Activated CD4-positive, CD25-positive, alpha-beta regulatory T cell treated with anti-CD3 and anti-CD28 coated beads, Interleukin-2, amount 50 U/mL, for 72 hours (primary cell): ENCODE measurements around the gene BCAS1.

Experiments
- DNase-seq: peaks from one replicate; pipeline ENCODE4 v3.0.0; 2021

Gene BCAS1

DNA sequence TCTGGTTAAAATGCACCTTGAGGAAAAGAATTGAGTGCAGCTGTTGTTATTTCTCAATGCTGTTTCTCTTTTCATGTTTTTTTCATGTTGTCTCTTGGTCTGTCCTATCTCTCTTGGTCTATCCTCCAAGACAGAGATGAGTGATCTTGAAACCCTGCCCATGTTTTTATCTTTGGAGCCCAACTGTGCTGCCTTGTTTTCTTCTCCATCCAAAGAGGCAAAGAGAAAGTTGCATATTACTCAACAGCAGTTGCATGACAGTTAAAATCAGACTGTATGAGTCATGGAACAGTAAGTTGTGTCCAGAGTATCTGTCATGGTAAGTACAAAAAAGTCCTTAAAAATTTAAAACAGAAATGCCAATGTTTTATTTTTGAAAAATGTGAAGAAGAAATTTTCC, 26.2 kb downstream of the BCAS1 start:
- no peak for DNase-seq

DNA sequence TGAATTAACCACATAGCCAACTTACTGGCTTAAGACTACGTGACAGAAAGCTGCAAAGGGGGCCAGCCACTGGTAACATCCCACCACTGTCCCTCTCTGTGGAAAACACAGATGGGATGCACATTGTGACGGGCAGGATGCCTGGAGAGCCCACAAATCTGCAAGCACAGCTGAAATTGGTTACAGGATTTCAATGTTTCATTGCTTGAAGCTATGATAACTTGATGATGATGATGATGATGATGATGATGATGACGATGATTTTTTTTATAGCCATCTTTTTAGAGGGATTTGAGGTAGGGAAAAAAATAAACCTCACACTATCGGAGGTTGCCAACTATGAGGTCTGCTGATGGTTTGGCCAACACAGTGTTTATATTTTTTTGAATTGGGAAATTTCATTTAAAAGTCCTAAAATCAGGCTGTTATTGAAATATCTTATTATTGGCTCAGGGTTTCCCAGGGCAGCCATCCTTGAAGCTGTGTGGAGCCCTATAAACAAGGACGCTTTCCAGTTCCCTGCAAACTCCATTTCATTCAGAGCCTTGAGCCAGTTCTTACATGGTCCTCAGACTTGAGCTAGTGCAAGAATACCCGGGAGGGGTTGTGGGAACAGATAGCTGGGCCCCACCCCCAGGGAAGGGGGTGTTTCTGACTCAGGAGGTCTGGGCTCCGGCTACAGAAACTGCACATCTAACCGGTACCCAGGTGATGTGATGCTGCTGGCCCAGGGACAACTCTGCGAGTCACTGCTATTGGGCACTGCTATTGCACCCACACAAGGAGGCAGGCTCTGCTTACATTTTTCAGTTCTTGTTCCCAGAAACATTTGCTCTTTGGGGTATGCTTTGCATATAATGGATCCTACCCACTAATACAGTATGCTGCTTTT, 27.1 kb downstream of the BCAS1 start:
- no peak for DNase-seq

DNA sequence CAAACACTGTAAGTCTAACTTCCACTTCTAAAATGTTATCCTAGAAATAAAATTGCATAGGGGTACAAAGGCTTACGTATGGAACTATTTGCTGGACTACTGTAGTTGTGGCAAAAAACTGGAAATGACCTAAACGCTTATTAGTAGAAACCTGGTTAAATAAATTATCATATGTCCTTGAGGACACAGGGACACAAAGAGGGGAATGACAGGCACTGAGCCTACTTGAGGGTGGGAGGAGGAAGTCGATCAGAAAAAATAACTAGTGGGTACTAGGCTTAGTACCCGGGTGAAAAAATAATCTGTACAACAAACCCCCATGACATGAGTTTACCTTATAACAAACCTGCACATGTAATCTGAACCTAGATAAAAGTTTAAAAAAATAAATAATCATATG, 28.4 kb downstream of the BCAS1 start:
- no peak for DNase-seq

DNA sequence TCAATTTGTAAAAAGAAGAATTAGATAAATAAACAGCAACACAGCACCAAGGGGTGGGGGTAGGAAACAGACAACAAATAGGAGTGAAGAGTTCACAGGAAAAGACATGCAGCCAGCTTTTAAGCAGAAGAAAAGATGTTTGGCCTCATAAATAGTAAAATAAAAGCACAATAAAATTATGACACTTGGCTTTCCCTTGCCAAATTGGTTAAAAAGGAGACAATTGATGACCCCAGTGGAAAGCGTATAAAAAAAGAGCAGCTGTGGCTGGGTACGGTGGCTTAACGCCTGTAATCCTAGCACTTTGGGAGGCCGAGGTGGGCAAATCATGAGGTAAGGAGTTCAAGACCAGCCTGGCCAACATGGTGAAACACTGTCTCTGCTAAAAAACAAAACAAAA, 29.1 kb downstream of the BCAS1 start:
- DNase-seq = no peak

DNA sequence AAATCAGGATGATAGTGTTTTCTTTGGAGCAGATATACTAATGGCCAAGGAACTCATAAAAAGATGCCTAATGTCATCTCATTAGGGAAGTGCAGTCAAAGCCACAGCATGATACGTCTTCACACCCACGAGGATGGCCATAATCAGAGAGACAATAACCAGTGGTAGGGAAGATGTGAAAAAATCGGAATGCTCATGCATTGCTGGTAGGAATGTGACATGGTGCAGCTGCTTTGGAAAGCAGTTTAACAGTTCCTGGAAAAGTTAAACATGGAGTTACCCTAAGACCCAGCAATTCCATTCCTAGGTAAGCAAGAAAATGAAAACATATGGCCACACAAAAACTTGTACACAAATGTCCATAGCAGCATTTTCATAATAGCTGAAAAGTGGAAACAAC, 29.9 kb downstream of the BCAS1 start:
- DNase-seq = no peak

DNA sequence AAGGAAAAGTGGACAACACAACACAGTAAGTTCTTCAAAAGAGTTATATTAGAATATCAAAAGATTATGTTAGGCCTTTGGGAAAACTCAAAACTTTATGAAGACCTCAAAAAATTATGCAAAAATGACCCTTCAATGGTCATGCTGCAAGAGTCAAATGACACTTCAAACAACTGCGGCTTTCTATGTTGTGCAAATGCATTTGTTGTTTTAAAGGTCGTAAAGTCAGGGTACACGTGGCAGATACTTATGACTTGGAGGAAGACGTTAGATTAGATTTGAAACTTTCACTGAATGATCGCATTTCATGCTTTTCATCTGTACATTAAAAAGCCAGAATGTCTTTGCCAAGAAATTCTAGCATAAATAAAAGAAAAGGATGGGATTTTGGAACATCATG, 31.4 kb downstream of the BCAS1 start:
- DNase-seq = no peak

DNA sequence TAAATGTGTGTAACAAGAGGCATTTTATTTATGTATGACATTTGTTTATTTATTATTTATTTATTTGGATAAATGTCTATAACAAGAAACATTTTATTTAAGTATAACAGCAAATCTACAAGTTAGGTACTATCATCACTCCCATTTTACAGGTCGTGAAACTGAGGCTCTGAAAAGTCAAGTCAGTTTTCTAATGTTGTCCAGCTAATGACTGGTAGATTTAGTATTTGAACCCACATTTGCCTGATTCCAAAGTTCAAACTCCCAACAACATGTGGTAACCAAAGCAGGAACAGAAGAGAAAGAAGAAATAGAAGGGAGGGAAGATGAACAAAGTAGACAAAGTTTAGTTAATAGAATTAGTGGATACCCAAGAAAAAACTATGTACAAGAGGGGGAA, 32.9 kb downstream of the BCAS1 start:
- no peak for DNase-seq

DNA sequence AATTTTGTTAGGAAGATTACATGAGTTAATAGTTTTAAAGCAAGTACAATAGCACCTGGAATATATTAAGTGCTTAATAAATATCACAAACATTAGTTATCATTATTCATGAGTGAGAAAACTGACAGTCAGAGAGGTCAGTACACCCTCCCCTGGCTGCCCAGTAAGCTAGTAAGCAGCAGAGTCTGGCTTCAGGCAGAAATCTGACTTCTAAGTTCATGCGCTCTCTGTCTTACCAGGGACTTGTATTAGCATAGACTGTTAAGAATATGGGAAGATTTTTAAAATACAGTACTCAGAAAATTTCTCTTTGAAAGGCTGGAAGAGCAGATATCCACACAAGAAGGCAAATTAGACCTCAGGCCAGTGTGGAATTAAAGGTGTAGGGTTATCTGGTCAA, 40.8 kb downstream of the BCAS1 start:
- DNase-seq = no peak

DNA sequence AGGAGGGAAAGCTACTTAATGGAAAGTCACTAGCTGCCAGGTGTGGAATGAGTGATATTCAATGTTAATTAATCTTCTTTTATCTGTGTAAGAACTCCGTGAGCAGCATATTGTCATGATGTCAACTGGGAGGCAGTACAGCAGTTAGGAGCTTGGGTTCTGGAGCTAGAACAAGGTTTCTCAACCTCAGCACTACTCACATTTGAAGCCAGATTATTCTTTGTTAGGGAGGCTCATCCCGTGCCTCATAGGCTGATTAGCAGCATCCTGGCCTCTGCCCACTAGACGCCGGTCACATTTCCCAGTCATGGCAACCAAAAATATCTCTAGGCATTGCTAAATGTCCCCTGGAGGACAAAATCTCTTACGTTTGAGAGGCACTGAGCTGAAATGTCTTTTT, 41.2 kb downstream of the BCAS1 start:
- no peak for DNase-seq

DNA sequence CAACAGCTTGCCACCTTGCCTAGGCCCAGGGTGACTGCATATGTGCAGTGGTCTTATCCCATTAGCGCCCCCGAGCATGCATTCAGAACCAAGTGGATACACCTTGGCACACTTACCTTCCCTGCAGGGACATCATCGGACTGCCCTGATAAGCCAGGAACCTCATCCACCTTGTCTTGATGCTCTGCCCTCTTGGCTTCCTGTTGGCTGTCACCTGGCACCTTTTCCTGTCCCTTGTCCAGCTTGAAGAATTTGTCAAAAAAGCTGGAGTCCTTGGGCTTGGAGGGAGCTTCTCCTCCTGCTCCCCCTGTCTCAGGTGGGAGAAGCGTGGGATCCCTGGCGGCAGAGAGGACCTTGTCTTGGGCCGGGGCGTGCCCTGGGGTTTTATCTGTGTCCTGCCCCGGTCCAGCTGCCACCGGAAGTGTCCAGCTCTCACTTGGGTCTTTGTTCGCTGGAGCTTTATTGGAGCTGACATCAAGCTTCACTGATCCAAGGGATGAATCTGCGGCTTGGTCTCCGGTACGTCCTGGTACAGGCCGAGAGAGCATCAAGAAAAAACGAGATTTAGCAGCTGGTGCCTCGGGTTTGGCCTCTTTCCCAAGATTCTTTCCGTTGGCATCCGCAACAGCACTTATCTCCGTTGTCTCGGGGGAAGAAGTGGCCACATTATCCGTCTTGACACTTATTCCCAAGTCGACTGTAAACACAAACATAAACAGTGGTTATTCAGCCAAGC, 42.0 kb downstream of the BCAS1 start:
- no peak for DNase-seq

DNA sequence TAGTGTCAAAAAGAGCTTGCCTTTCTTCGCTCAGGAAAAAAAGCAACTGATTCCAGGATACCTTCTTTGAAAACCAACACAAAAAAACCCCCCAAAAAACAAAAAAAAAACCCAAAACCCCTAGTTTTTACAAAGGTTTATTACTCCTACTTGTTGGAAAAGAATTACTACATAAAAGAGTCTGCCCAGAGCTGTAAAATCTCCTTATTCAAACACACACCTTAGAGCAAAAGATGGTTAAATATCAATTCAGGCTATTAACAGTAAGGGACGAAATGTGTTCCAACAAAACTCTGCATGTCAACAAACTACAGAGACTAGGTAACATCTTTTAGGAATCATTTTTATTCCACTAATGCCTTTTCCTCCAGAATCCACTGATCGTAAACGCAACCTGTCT, 42.7 kb downstream of the BCAS1 start:
- no peak for DNase-seq

DNA sequence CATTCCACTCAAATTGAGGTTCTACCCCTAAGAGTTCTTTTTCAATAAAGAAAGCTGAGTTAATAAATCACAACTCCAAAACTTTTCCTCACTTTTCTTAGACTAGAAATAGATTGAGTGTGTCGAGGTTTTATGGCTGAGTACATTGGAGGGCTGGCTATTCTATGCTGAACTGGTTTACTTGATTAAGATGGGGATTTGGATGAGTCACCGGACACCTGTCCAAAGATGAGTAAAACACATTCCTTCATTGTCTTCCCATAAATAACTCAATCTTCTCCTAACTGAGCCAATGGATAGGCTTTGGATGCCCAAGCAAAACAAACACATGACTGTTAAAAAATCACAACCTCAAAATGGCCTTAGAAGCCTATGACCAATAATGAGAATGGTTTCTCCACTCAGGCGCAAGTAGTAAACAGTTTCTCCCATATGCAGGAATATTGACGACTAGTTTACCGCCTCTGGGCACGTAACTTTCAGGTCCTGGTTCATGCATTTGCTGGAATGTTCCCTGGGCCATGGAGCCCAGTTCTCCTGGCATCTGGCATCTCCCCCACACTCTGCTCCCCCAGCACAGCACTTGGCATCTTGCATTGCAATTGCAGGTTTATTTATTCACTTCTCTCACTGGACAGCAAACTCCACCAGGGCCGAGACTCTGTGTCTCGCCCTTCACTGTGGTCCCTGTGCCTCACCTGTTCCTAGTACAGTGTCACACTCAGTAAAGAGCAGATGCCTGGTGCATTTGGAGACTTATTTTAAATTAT, 43.9 kb downstream of the BCAS1 start:
- no peak for DNase-seq

DNA sequence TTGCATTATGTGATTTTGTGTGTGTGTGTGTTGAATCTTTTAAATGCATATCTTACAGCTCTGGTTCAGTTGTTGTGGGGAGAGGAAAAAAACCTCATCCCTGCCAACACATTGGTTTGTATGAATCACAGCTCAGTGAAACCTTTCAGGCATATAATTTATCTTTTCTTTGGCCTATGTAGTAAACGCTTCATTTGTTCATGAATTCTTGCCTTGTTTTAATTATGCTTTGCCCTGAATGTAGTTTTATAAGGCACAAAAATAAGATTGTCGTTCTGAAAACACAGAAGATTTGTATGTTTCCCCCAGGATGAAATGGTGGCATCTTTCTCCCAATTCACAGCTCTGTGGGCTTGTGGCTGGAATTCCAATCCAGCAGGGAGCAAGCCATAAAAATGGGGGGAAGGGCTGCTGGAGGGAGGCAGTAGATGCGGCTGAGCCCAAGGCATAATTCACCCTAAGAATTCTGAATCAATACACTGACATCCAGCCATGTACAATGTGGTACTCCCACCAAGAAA, 45.1 kb downstream of the BCAS1 start:
- no peak for DNase-seq

DNA sequence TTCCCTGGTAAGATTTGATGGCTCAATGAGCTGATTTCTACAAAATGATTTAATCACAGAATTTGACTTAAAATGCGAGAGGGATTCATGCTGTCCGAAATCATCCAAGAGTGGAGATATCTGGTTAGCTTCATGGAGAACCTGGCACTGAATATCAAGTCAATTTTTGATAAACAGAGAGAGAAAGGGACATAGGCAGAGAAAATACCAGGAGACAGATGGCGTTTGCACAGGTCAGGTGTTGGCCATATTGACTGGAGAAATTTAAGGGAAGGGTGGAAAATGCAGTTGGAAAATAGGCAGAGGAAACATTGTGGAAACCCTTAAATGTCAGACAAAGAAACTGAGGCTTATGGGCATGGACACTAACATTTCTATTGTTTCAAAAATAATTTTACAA, 47.0 kb downstream of the BCAS1 start:
- DNase-seq = no peak

DNA sequence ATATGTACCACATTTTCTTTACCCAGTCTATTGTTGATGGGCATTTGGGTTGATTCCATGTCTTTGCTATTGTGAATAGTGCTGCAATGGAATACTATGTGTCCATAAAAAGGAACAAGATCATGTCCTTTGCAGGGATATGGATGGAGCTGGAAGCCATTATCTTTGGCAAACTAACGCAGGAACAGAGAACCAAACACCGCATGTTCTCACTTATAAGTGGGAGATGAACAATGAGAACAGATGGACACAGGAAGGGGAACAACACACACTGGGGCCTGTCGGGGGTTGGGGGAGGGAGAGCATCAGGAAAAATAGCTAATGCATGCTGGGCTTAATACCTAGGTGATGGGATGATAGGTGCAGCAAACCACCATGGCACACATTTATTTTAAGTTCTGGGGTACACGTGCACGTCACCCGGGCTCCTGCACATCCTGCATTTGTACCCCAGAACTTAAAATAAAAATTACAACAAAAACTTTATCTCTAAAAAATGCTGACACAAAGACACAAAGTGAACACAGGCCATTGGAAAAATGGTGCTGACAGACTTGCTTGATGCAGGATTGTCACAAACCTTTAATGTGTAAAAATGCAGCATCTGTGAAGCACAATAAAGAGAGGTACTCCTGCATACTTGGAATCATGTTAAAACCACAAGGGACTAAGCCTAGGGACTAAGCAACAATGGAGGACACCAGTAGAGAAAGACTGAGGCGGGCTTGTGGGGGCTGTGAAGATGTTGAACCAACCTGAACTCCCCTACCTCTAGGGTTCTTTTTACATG, 48.8 kb downstream of the BCAS1 start:
- no peak for DNase-seq

DNA sequence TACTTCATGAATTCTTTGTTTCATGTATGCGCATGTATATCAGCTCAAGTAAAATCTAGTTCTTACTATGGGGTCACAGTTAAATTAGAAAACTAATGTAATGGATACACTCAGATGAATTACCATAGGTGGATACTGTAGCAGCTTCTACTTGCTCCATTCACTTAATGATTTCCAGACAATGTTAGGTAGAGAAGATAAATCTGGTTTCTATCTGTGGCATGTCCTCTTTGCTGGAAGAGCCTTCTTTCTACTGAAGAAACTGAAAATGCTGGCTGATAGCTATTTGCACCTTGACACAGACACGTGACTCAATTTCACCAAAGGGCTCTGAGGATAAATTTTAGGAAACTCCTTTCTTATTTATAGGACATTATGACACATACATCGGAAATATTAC, 49.5 kb downstream of the BCAS1 start:
- DNase-seq = no peak

DNA sequence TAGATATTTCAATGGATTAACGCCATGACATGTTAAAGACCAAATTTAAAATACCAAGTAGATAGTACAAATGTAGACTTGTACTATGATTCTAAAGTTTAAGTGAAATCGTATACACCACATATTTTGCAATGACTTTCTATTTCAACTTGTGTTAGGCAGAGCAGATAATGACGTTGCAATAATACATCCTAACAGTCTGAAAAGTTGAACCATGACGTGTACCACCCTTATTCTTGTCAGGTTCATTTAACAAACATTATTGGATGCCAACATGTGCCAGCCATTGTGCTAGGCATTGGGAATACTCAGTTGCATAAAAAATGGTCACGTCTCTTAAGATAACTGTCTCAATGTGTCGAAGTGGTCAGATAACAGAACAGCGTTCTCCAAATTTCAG, 50.0 kb downstream of the BCAS1 start:
- no peak for DNase-seq

DNA sequence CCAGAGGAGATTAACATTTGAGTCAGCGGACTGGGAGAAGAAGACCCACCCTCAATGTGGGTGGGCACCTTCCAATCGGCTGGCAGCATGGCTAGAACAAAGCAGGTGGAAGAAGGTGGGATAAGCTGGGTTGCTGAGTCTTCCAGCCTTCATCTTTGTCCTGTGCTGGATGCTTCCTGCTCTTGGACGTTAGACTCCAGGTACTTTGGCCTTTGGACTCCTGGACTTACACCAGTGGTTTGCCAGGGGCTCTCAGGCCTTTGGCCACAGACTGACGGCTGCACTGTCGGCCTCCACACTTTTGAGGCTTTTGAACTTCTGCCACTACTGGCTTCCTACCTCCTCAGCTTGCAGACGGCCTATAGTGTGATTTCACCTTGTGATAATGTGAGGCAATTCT, 50.8 kb downstream of the BCAS1 start:
- no peak for DNase-seq

DNA sequence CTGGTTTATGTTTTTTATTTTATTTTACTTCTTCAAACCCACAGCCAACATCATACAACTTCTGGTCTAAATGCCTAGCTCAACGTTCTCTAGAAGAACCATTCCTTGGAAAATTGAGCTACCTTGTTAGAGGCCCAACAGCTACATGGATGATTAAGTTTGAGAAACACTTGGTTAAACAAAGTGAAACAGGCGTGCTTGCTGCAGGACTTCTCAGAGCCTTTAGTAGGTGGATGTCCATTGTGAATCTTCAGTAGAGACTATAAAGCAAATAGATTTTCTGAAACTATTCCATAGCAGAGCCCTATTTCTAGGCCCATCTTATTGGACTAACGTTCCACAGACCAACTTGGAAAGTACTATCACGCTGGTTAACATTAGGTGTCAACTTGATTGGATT, 51.3 kb downstream of the BCAS1 start:
- no peak for DNase-seq

DNA sequence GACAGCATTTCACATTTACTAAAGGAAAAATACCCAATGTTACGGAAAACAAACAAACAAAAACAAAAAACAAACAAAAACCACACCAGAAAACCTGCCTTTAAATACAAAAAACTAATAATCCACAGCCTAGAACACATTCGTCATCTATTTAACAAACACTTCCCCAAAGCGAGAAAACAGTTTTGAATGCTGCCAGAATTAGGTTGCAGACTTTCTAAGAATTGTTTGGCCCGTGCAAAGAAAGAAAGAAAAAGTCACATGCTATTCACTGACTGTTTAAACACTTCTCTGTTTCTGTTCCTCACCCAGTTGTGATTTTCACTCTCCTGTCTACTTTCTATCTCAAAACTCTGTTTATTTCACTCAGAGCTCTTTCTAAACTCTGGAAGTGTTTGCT, 52.5 kb downstream of the BCAS1 start:
- no peak for DNase-seq

DNA sequence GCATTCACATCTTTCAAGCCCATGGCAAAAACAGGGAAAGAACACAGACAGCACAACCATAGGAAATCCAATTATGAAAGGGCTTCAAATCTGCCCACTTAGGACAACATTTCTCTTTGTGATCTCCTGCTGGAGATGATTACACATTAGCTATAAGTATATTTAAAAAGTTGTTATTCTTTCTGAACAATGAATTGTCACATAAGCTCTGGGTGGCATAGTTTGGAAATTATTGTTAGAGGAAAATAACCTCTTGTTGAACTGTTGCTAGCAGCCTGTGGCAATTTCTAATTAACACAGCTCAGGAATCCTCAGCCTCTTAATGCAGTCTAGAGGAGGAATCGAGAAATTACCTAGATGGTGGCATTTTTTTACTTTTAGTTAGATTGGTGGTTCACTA, 54.9 kb downstream of the BCAS1 start:
- no peak for DNase-seq

DNA sequence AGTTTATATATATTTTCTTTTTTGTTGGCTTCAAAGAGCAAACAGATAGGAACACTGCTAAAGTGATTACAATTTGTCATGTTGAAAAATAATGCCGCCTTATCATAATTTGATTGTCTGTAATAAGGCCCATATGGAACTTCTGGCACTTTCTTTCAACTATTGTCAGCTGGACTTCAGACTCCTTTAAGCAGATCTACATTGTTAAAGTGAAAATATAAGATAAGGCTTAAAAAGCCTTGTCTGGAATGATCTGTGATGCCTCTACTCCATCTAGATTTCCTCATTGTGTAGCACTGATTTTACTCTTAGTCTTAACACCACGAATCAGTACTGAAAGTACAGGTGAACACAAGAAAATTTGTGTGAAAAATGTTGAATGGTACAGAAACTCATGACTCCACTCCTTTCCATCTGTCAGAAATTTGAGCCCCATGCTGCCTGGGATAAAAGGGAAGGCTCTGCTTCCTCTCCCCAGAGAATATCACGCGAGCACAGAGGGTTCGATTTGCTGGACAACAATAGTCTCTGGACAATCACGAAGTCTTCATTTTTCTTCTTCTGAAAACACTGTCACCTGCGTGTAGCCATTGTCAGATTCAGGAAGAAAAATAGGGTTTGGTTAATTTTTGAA, 56.0 kb downstream of the BCAS1 start:
- DNase-seq = no peak
